ENCODE data around the gene ADD3.

Gene ADD3

DNA sequence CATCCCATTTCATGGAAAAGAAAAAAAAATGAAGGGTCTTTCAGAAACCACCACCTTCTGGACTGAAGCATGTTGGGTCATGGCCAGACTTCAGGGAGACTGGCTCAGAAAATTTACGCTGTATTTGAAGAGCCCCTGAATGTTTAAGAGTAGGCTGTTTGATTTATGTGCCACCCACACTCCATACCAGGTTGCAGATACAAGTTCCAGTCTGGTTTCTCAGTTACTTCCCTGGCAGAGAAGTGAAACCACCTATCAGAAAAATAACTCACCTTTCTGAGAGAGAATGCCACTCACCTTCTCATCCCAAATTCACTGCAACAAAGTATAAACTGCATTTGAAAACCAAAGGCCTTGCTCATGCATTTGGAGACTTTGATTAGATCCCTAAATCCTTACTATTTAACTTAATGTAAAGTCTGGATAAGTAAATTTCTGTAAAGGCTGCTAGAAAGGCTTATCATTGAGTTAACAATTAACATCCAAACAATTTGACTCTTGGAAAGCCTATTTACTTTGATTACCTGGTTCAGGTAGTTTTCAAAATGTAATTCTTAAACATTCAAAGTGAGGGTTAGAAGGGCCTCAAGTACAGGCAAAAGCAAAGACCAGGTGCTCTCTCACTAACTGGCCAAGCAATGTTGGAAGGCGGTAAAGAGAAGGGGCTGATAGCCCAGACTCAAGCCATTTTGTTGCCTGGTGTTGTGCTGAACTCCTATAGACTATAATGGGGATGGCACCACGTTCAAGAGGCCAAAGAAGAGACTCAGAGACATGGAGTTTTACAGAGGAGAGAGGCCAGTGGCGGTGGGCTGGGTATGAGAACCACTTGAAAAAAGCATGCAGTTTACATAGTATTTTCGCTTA lies 12.8 kb upstream of the ADD3 start:
- Histone ChIP-seq H3K4me1 (ENCODE audit: insufficient read depth, low read length) (peaks cover 7% of the 10 kb centered on the region), H3K27me3 (ENCODE audit: control insufficient read depth in 1 of 2, insufficient read depth in 2 of 2, low read length in 2 of 2) (no peaks in the 10 kb centered on the region), H3K9me3 (ENCODE audit: low read length) (no peaks in the 10 kb centered on the region), H3K9ac (ENCODE audit: low read length) (no peak overlapping the region), H3K36me3 (ENCODE audit: insufficient read depth, low read length) (no peaks in the 10 kb centered on the region), H3K27ac (ENCODE audit: low read depth, low read length) (no peak overlapping the region), H3K4me3 (ENCODE audit: low read depth in 1 of 2, low read length in 2 of 2) (no peak overlapping the region)

DNA sequence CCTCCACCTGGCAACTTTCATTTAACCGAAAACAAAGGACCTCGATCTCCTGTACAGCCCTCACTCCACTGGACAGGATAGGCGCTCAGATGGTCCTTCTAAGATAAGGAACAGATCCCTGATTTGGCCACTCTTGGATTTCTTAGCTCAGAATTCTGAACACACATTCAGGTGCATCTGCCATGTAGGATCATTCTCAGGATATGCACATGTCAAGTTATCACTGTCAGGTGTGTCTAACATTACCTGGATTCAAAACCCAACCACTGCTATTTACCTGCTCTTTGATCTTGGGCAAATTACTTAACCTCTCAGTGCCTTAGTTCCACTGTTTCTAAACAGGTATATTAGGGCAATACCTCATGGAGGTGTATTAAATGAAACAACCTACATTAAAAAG lies 12.2 kb upstream of the ADD3 start:
- Histone ChIP-seq H3K9me3 (ENCODE audit: low read length) (no peaks in the 10 kb centered on the region), H3K4me3 (ENCODE audit: low read depth in 1 of 2, low read length in 2 of 2) (no peak overlapping the region), H3K27ac (ENCODE audit: low read depth, low read length) (no peak overlapping the region), H3K36me3 (ENCODE audit: insufficient read depth, low read length) (no peaks in the 10 kb centered on the region), H3K9ac (ENCODE audit: low read length) (no peak overlapping the region), H3K4me1 (ENCODE audit: insufficient read depth, low read length) (peaks cover 7% of the 10 kb centered on the region), H3K27me3 (ENCODE audit: control insufficient read depth in 1 of 2, insufficient read depth in 2 of 2, low read length in 2 of 2) (no peaks in the 10 kb centered on the region)

DNA sequence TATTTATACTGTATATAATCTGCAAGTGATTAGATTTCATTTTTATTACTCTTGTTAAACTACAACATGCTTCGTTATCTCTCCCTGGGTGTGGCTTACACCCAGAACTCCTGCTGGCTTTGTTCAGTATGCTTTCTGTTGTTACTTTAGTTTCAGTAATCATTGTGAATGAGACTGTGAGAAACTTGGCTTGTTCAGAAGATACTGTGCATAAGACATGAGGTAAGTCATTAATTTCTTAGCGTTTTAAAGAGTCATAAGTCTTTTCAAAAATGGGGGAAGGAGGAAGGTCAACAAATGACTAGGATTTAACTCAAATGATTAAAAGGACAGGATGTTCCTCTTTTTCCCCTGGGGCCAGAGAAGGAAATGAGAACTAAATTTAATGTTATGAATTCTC lies 11.6 kb upstream of the ADD3 start:
- Histone ChIP-seq H3K36me3 (ENCODE audit: insufficient read depth, low read length) (no peaks in the 10 kb centered on the region), H3K9me3 (ENCODE audit: low read length) (no peaks in the 10 kb centered on the region), H3K27ac (ENCODE audit: low read depth, low read length) (no peak overlapping the region), H3K9ac (ENCODE audit: low read length) (no peak overlapping the region), H3K27me3 (ENCODE audit: control insufficient read depth in 1 of 2, insufficient read depth in 2 of 2, low read length in 2 of 2) (no peaks in the 10 kb centered on the region), H3K4me1 (ENCODE audit: insufficient read depth, low read length) (peaks cover 7% of the 10 kb centered on the region), H3K4me3 (ENCODE audit: low read depth in 1 of 2, low read length in 2 of 2) (no peak overlapping the region)

DNA sequence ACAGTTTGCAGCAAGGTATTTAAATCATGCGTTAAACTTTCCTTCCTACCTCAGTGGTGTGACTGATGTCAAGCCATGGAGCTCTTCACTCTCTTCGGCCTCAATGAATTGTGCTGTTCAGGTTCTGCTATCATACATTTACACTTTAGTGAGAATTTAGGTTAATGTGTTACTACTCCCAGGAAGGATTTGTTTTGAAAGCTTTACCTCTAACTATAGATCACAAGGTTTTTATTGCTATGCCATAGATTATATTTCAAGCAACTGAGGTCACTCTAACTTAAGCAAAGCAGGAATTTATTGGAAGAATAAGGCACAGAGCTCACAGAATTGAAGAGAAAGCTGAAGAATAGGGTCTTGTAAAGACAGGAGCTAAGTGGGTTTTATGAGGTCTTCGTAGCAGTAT lies 11.0 kb upstream of the ADD3 start:
- no peak overlapping the region for H3K27ac ChIP-seq (ENCODE audit: low read depth, low read length)
- H3K4me1 ChIP-seq (ENCODE audit: insufficient read depth, low read length), result peaks cover 7% of the 10 kb centered on the region
- no peaks in the 10 kb centered on the region for H3K36me3 ChIP-seq (ENCODE audit: insufficient read depth, low read length)
- no peaks in the 10 kb centered on the region for H3K27me3 ChIP-seq (ENCODE audit: control insufficient read depth in 1 of 2, insufficient read depth in 2 of 2, low read length in 2 of 2)
- no peak overlapping the region for H3K9ac ChIP-seq (ENCODE audit: low read length)
- H3K4me3 ChIP-seq (ENCODE audit: low read depth in 1 of 2, low read length in 2 of 2), result no peak overlapping the region
- H3K9me3 ChIP-seq (ENCODE audit: low read length), result no peaks in the 10 kb centered on the region

DNA sequence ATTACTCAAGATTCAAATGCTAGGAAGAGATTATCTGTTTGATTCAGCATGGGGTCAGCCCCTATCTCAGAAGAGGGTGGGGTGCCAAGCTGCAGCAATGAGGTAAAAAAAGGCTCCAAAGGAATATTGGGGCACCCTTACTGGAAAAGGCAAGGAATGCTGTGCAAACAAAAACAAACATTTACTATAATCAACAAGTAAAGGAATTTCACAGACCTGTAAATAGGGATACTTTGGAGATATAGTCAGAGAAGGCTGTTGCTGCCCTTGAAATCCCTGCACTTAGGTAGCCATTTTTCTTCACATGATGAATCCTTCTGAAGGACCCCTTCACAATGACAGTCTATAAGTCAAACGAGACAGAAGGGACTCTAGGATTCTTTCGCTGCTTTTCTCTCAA lies 10.6 kb upstream of the ADD3 start:
- H3K27ac ChIP-seq (ENCODE audit: low read depth, low read length), result no peak overlapping the region
- H3K9me3 ChIP-seq (ENCODE audit: low read length), result no peaks in the 10 kb centered on the region
- no peaks in the 10 kb centered on the region for H3K27me3 ChIP-seq (ENCODE audit: control insufficient read depth in 1 of 2, insufficient read depth in 2 of 2, low read length in 2 of 2)
- H3K36me3 ChIP-seq (ENCODE audit: insufficient read depth, low read length), result no peaks in the 10 kb centered on the region
- peaks cover 7% of the 10 kb centered on the region for H3K4me1 ChIP-seq (ENCODE audit: insufficient read depth, low read length)
- H3K4me3 ChIP-seq (ENCODE audit: low read depth in 1 of 2, low read length in 2 of 2), result no peak overlapping the region
- H3K9ac ChIP-seq (ENCODE audit: low read length), result no peak overlapping the region

DNA sequence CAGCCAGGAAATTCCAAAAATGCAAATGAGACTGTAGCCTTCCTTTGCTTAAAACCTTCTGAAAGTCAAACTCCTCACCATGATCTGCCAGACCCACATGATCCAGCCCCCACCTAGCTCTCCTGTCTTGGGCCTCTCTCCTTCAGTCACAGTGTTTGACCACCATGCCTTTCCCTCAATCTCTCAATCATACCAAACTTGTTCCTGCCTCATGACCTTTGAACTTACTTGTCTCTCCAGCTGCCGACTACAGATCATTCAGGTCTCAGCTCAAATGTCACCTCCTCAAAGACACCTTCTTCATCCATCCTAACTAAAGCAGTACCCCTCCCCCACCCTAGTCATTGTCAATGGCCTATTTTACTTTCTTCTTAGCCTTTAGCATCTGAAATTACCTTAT lies 9.3 kb upstream of the ADD3 start:
- Histone ChIP-seq H3K36me3 (ENCODE audit: insufficient read depth, low read length) (no peaks in the 10 kb centered on the region), H3K9ac (ENCODE audit: low read length) (no peak overlapping the region), H3K27ac (ENCODE audit: low read depth, low read length) (no peak overlapping the region), H3K27me3 (ENCODE audit: control insufficient read depth in 1 of 2, insufficient read depth in 2 of 2, low read length in 2 of 2) (no peaks in the 10 kb centered on the region), H3K4me1 (ENCODE audit: insufficient read depth, low read length) (peaks cover 7% of the 10 kb centered on the region), H3K9me3 (ENCODE audit: low read length) (no peaks in the 10 kb centered on the region), H3K4me3 (ENCODE audit: low read depth in 1 of 2, low read length in 2 of 2) (no peak overlapping the region)

DNA sequence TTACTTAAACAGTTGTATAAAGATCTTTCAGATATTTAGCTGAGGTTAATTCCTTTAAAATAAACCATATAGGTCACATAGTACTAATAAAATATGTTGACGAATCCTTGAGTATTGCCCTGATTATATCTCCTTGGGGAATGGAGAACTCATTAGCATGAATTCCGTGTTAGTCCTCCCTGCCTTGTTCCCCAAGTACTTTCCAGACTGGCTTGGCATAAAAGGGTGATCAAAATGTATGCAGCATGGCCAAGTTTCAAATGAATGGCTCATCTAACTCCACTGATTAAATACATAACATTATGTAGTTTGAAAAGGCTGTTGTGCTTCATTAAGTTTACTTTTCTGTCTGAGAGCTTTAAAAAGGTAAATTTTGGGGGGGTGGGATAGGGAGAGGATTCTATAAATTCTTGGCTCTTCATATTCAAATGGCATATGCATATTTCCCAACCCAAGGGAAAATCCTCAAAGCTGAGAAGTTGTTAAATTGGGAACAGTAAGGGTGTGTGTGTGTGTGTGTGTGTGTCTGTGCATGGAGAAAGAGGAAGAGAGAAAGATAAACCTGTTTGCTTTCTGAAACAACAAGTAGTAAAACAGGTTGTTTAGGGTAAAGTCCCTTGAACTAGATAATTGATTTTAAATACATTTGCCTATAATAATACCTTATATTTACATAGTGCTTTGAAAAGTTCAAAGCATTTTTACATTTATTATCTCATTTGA lies 4.8 kb upstream of the ADD3 start:
- H3K9ac ChIP-seq (ENCODE audit: low read length), result no peak overlapping the region
- H3K4me3 ChIP-seq (ENCODE audit: low read depth in 1 of 2, low read length in 2 of 2), result no peak overlapping the region
- peaks cover 12% of the 10 kb centered on the region for H3K4me1 ChIP-seq (ENCODE audit: insufficient read depth, low read length)
- H3K36me3 ChIP-seq (ENCODE audit: insufficient read depth, low read length), result no peaks in the 10 kb centered on the region
- H3K27ac ChIP-seq (ENCODE audit: low read depth, low read length), result no peak overlapping the region
- no peaks in the 10 kb centered on the region for H3K27me3 ChIP-seq (ENCODE audit: control insufficient read depth in 1 of 2, insufficient read depth in 2 of 2, low read length in 2 of 2)
- H3K9me3 ChIP-seq (ENCODE audit: low read length), result no peaks in the 10 kb centered on the region

DNA sequence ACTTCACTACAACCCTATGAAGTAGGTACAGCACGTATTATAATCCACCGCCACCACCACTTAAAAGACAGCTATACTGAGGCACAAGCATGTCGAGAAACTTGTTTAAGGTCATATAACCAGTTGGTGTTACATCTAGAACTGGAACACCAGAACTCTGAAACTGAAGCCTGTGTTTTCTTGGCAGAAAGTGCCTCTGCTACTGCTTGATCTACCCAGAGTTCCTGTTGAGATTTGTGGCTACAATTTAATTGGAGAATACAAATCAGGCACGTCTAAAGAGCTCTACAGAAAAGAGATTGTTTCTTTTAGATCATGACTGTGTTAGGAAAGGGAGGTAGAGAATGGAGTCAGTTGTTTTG lies 4.3 kb upstream of the ADD3 start:
- no peaks in the 10 kb centered on the region for H3K9me3 ChIP-seq (ENCODE audit: low read length)
- H3K27me3 ChIP-seq (ENCODE audit: control insufficient read depth in 1 of 2, insufficient read depth in 2 of 2, low read length in 2 of 2), result no peaks in the 10 kb centered on the region
- H3K27ac ChIP-seq (ENCODE audit: low read depth, low read length), result no peak overlapping the region
- no peak overlapping the region for H3K9ac ChIP-seq (ENCODE audit: low read length)
- H3K36me3 ChIP-seq (ENCODE audit: insufficient read depth, low read length), result no peaks in the 10 kb centered on the region
- peaks cover 12% of the 10 kb centered on the region for H3K4me1 ChIP-seq (ENCODE audit: insufficient read depth, low read length)
- H3K4me3 ChIP-seq (ENCODE audit: low read depth in 1 of 2, low read length in 2 of 2), result no peak overlapping the region

DNA sequence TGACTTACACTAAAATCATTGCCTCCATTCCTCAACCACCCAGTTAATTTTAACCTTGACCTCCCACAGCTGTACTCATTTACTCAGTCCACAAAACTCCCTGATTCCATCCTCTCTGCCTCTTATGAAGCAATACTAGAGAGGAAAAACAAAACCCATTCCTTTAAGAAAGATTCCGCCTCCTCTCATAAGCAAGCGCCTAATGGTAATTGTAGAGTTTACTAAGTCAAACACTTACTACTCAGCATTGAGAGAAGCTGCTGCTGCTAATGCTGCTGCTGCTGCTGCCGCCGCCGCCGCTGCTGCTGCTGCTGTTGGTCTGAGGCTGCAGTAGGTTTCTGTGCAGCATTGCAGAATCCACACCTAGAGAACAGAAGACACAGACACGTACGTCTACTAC lies 2.1 kb upstream of the ADD3 start:
- no peaks in the 10 kb centered on the region for H3K27me3 ChIP-seq (ENCODE audit: control insufficient read depth in 1 of 2, insufficient read depth in 2 of 2, low read length in 2 of 2)
- H3K36me3 ChIP-seq (ENCODE audit: insufficient read depth, low read length), result no peaks in the 10 kb centered on the region
- H3K4me1 ChIP-seq (ENCODE audit: insufficient read depth, low read length), result peaks cover 22% of the 10 kb centered on the region
- peak overlapping the region; percentile 84 for H3K27ac ChIP-seq (ENCODE audit: low read depth, low read length)
- H3K9ac ChIP-seq (ENCODE audit: low read length), result peak overlapping the region; percentile 17
- H3K4me3 ChIP-seq (ENCODE audit: low read depth in 1 of 2, low read length in 2 of 2), result peak overlapping the region; percentile 11 to 66
- H3K9me3 ChIP-seq (ENCODE audit: low read length), result no peaks in the 10 kb centered on the region

DNA sequence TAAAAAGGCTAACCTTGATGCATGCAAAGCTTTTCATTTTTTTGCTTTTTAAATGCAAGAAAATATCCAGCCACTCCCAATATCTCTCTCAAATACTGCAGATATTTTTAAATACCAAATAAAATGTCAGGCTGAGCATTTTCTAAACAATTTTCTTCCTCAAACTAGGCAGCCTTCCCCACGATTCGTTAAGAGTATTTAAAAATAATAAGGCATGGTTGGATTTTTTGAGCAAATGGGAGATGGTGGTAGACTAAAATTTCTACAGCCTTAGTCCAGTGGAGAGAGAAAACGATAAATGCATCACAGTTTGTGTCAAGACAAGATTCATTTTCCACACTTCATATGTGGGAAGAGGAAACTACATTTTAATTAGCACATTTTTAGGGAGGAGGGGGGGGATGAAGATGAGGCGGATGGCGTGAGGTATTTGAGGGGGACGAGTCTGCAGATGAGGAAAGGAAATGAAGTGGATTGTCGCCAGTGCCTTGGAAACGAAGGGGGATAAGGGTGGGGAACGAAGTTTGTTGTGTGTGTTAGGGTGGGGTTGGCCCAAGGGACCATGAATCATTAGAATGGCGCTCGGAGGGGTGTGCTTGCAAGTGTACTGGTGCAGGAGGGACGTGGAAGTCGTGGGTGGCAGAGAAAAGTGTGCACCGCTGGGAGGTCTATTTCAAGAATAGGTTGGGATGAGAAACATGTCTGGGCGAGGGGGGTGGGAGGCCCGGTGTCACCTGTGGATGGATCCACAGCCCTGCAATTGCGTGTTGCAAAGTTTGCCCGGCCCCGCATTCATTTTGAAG lies 1.2 kb upstream of the ADD3 start:
- H3K4me1 ChIP-seq (ENCODE audit: insufficient read depth, low read length), result peaks cover 29% of the 10 kb centered on the region
- H3K4me3 ChIP-seq (ENCODE audit: low read depth in 1 of 2, low read length in 2 of 2), result peak overlapping the region; percentile 11 to 66
- H3K9ac ChIP-seq (ENCODE audit: low read length), result peak overlapping the region; percentile 17
- no peaks in the 10 kb centered on the region for H3K9me3 ChIP-seq (ENCODE audit: low read length)
- H3K27me3 ChIP-seq (ENCODE audit: control insufficient read depth in 1 of 2, insufficient read depth in 2 of 2, low read length in 2 of 2), result no peaks in the 10 kb centered on the region
- H3K36me3 ChIP-seq (ENCODE audit: insufficient read depth, low read length), result no peaks in the 10 kb centered on the region
- peak overlapping the region; percentile 84 for H3K27ac ChIP-seq (ENCODE audit: low read depth, low read length)

DNA sequence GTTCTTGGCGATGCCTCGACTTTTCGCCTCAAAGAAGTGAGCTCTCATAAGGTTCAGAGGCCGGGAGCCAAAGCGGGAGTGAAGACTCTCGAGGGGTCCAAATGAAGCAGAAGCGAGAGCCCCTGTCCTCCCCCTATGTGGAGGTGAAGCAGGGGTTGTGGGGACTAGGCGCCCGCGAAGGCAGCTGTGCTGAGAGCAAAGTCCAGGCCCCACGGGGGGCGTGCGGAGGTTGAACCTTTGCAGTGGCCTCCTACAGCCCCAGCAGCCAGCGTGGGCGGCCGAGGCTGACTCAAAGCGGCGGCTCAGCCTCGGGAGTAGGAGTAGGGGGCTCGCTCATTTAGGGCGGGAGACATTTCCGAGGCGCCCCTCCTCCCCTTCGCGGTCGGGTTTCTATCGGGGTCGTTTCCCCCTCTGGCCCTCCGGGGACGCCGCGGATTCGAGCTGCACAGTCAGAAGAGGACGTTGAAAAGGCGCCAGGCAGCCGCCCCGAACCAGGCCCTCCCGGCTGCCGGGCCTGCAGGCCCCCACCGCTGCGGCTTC lies 553 bp upstream of the ADD3 start:
- Histone ChIP-seq H3K9me3 (ENCODE audit: low read length) (no peaks in the 10 kb centered on the region), H3K27me3 (ENCODE audit: control insufficient read depth in 1 of 2, insufficient read depth in 2 of 2, low read length in 2 of 2) (no peaks in the 10 kb centered on the region), H3K27ac (ENCODE audit: low read depth, low read length) (peak overlapping the region; percentile 84), H3K4me1 (ENCODE audit: insufficient read depth, low read length) (peaks cover 35% of the 10 kb centered on the region), H3K9ac (ENCODE audit: low read length) (peak overlapping the region; percentile 46), H3K4me3 (ENCODE audit: low read depth in 1 of 2, low read length in 2 of 2) (peak overlapping the region; percentile 66 to 95), H3K36me3 (ENCODE audit: insufficient read depth, low read length) (no peaks in the 10 kb centered on the region)

Measured in muscle layer of colon (tissue), 2 donors.